Subcutaneous adipose tissue (tissue), 4 donors: ENCODE data around the gene DYNLT3. TPM values are rescaled to one million over a fixed set of nuclear protein-coding genes. Genes with fewer than 3 reads are reported as not detected.

Experiments
- CTCF ChIP-seq: fragments of 450-650 bp; IDR thresholded peaks from one replicate; pipeline ENCODE4 v1.5.1; 2016; ENCODE audit warnings: low read depth, mild to moderate bottlenecking, control low read depth, antibody characterized with exemption, moderate library complexity
- total RNA-seq, 4 donors: library from RNA; depleted of rRNA; stranded (reverse); fragments of >200 nt; gene quantifications; one replicate each; pipeline ENCODE4 v1.1.0, GENCODE V29; 2016

DYNLT3 gene
- total RNA-seq, 4 donors from 2014 or later = 20.5 to 50.5 (median 37.1) TPM

- TF ChIP-seq CTCF = no peak
Observed at GRCh38 chrX:37863728-37864127, 16.4 kb upstream of the DYNLT3 start.

- no peak for TF ChIP-seq CTCF
Observed at GRCh38 chrX:37862851-37863250, 15.5 kb upstream of the DYNLT3 start.

- no peak for TF ChIP-seq CTCF
Observed at GRCh38 chrX:37860721-37861120, 13.3 kb upstream of the DYNLT3 start.

- TF ChIP-seq CTCF = no peak
Observed at GRCh38 chrX:37854748-37855147, 7.4 kb upstream of the DYNLT3 start.

GRCh38 chrX:37854148-37854547, 6.8 kb upstream of the DYNLT3 start:
- TF ChIP-seq CTCF = no peak

- no peak for TF ChIP-seq CTCF
Observed at GRCh38 chrX:37847733-37848197, 394 bp upstream of the DYNLT3 start.

- no peak for TF ChIP-seq CTCF
Observed at GRCh38 chrX:37846558-37846933, 825 bp downstream of the DYNLT3 start.
